Osteoblast (primary cell): Measurements from ENCODE around the gene PRSS50. TPM values are rescaled to one million over a fixed set of nuclear protein-coding genes. Genes with fewer than 3 reads are reported as not detected.

Experiments
- DNase-seq: peaks from one replicate; pipeline ENCODE4 v3.0.0; 2011; ENCODE audit warnings: low spot score, mixed read lengths; ENCODE audit not compliant: insufficient read length; ENCODE audit errors: missing footprints
- H2AFZ ChIP-seq: 2 replicates; pipeline ENCODE4 v1.6.0; 2011; ENCODE audit warnings: mild to moderate bottlenecking, low read length
- H3K27ac ChIP-seq: 2 replicates; pipeline ENCODE4 v1.5.1; 2011; ENCODE audit warnings: mild to moderate bottlenecking, low read depth, low read length, moderate library complexity
- H3K27me3 ChIP-seq: 2 replicates; pipeline ENCODE4 v1.6.0; 2012; ENCODE audit warnings: mild to moderate bottlenecking, control low read depth, inconsistent platforms, low read length, moderate library complexity; ENCODE audit not compliant: insufficient read depth
- H3K36me3 ChIP-seq: 2 replicates; pipeline ENCODE4 v1.5.1; 2011; ENCODE audit warnings: mild to moderate bottlenecking, low read length, control low read depth, moderate library complexity; ENCODE audit not compliant: insufficient read depth
- H3K4me1 ChIP-seq: 2 replicates; pipeline ENCODE4 v1.5.1; 2011; ENCODE audit warnings: mild to moderate bottlenecking, low read length, control low read depth, moderate library complexity; ENCODE audit not compliant: insufficient read depth
- H3K4me2 ChIP-seq: 2 replicates; pipeline ENCODE4 v1.6.0; 2011; ENCODE audit warnings: mild to moderate bottlenecking, low read length; ENCODE audit not compliant: insufficient read depth
- H3K4me3 ChIP-seq: fragments of 200-600 bp; sonication (generic); 3 replicates; pipeline ENCODE4 v1.5.1; 2012; ENCODE audit warnings: mild to moderate bottlenecking, low read length, inconsistent platforms; ENCODE audit not compliant: insufficient read depth
- H3K79me2 ChIP-seq: 2 replicates; pipeline ENCODE4 v1.6.0; 2012; ENCODE audit warnings: mild to moderate bottlenecking, low read length, control low read depth, inconsistent platforms; ENCODE audit not compliant: insufficient read depth
- H3K9me3 ChIP-seq: 2 replicates; pipeline ENCODE4 v1.5.1; 2011; ENCODE audit warnings: low read depth, low read length, control low read depth
- H4K20me1 ChIP-seq: 2 replicates; pipeline ENCODE4 v1.6.0; 2012; ENCODE audit warnings: mild to moderate bottlenecking, low read length, control low read depth; ENCODE audit not compliant: insufficient read depth
- total RNA-seq: library from RNA; depleted of rRNA; stranded (reverse); fragments of >200 nt; gene quantifications from 2 replicates; pipeline ENCODE4 v1.2.3, GENCODE V29; 2012
- TF ChIP-seq, protein P1 (sequence below): IDR thresholded peaks from 2 replicates; pipeline ENCODE4 v1.5.1; 2011; ENCODE audit warnings: mild to moderate bottlenecking, low read depth, low read length, moderate library complexity; ENCODE audit errors: extremely low read depth

The PRSS50 gene
- total RNA-seq, 1 donor: not detected

DNA sequence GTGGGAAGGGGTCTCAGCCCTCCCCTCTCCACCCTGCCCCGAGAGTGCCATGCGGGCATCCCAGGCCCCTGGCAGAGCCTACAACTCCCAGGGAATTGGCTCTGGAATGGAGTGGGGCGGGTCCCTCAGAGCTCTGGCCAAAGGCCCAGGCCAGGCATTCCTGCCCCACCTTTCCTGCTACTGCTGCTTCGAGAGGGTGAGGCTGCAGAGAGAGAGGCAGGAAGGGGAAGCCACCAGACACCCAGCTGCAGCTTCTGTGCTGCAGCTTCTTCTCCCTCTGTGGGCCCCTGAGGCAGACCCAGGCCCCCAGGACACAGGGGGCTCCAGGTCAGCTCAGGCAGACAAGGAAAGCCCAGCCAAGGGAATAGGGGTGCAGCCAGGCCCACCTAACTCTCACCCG lies 26.9 kb downstream of the PRSS50 start:
- DNase-seq: no peak
- Histone ChIP-seq H3K4me2 (no peak overlapping the region), H3K79me2 (no peaks in the 10 kb centered on the region)

DNA sequence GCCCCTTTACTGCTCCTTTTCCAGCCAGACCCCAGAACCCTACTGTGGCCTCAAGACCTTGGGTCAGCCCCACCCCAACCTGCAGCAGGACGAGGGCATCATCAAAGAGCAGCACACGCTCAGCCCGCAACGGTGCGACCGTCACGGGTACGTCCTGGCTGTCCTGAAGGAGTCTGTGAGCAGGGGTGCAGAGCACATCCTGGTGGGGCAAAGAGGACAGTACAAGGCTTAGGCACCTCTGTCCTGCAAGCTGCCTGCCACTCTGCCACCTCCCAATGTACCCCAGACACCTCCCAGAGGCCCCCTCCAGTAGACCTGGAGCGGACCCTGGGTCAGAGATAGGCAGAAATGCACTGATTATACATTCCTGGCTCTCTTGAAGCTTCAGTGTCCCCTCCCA lies 32.2 kb downstream of the PRSS50 start:
- Histone ChIP-seq H3K9me3 (no peaks in the 10 kb centered on the region), H3K4me3 (no peak overlapping the region), H3K4me2 (no peak overlapping the region), H2AFZ (no peak overlapping the region), H3K27me3 (no peaks in the 10 kb centered on the region), H3K27ac (no peak overlapping the region), H3K79me2 (no peaks in the 10 kb centered on the region), H4K20me1 (no peaks in the 10 kb centered on the region), H3K36me3 (no peaks in the 10 kb centered on the region), H3K4me1 (no peaks in the 10 kb centered on the region)
- TF ChIP-seq, protein P1, sequence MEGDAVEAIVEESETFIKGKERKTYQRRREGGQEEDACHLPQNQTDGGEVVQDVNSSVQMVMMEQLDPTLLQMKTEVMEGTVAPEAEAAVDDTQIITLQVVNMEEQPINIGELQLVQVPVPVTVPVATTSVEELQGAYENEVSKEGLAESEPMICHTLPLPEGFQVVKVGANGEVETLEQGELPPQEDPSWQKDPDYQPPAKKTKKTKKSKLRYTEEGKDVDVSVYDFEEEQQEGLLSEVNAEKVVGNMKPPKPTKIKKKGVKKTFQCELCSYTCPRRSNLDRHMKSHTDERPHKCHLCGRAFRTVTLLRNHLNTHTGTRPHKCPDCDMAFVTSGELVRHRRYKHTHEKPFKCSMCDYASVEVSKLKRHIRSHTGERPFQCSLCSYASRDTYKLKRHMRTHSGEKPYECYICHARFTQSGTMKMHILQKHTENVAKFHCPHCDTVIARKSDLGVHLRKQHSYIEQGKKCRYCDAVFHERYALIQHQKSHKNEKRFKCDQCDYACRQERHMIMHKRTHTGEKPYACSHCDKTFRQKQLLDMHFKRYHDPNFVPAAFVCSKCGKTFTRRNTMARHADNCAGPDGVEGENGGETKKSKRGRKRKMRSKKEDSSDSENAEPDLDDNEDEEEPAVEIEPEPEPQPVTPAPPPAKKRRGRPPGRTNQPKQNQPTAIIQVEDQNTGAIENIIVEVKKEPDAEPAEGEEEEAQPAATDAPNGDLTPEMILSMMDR: no peak
- no peak for DNase-seq

More for the DNA sequence above, 26.9 kb downstream of the PRSS50 start:
- Histone ChIP-seq H3K9me3 (no peaks in the 10 kb centered on the region), H3K4me1 (peaks cover 7% of the 10 kb centered on the region), H3K27me3 (peaks cover 7% of the 10 kb centered on the region), H3K27ac (no peak overlapping the region), H3K4me3 (no peak overlapping the region), H3K36me3 (no peaks in the 10 kb centered on the region), H4K20me1 (no peaks in the 10 kb centered on the region), H2AFZ (no peak overlapping the region)
- TF ChIP-seq, protein P1: no peak

DNA sequence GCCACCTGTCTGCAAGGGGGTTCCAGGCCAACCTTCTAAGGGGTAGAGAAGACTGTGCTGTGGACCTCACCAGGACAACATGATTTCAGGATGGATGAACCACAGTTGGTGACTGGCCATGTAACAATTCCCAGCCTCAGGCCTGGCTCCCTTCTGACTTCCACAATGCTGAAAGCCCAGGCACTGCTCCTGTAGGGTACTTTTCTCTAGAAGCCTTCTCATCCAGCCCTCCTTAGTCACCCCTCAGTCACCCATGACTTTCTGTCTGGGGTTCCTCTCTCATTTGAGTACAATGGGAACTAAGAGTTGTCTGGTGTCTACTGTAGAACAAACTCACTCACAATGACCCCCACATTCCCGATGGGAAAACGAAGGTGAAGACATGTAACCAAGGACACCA lies 32.8 kb downstream of the PRSS50 start:
- H3K4me3 ChIP-seq: no peak overlapping the region
- H3K79me2 ChIP-seq: no peaks in the 10 kb centered on the region
- H4K20me1 ChIP-seq: no peaks in the 10 kb centered on the region
- TF ChIP-seq, protein P1: no peak
- DNase-seq: no peak
- H3K4me1 ChIP-seq: no peaks in the 10 kb centered on the region
- H3K36me3 ChIP-seq: no peaks in the 10 kb centered on the region
- no peak overlapping the region for H3K4me2 ChIP-seq
- H3K27me3 ChIP-seq: no peaks in the 10 kb centered on the region
- H3K9me3 ChIP-seq: no peaks in the 10 kb centered on the region
- H2AFZ ChIP-seq: no peak overlapping the region
- no peak overlapping the region for H3K27ac ChIP-seq

DNA sequence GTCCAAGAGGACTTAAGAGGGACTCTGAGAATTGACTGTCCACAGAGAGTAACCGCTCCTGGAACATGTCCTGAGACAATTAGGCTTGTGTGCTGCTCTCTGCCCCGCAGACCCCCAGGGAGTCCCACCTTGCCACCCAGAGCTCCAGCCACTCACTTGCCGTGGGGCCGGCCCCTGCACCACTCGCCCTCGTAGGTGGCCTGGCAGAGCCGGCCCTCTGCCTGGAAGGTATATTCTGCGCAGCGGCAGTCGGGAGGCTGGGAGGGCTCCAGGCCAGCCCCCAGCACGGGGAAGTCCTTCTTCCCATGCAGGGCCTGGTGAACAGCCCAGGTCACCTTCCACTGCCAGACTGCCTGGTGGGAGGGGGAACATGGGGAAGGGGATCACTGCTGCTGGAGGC lies 34.7 kb downstream of the PRSS50 start:
- no peaks in the 10 kb centered on the region for H3K4me1 ChIP-seq
- H3K27ac ChIP-seq: no peak overlapping the region
- no peak for DNase-seq
- no peaks in the 10 kb centered on the region for H3K36me3 ChIP-seq
- no peak overlapping the region for H3K4me3 ChIP-seq
- H3K9me3 ChIP-seq: no peaks in the 10 kb centered on the region
- no peak overlapping the region for H3K4me2 ChIP-seq
- H4K20me1 ChIP-seq: no peaks in the 10 kb centered on the region
- no peaks in the 10 kb centered on the region for H3K27me3 ChIP-seq
- H2AFZ ChIP-seq: no peak overlapping the region
- no peaks in the 10 kb centered on the region for H3K79me2 ChIP-seq
- TF ChIP-seq, protein P1: no peak
